H9 (cell line): ENCODE results near the gene XPC. TPM values are rescaled to one million over a fixed set of nuclear protein-coding genes. Genes with fewer than 3 reads are reported as not detected.

Experiments
- DNase-seq: peaks from one replicate; pipeline ENCODE4 v3.0.0-alpha.2; 2017
- H2AFZ ChIP-seq: one replicate; pipeline ENCODE4 v1.6.1; 2013; ENCODE audit warnings: mild to moderate bottlenecking, low read length, control low read depth, moderate library complexity
- H2AK5ac ChIP-seq: 2 replicates; pipeline ENCODE4 v1.6.1; 2013; ENCODE audit warnings: low read length, control low read depth, mixed read lengths; ENCODE audit not compliant: insufficient read length
- H2BK120ac ChIP-seq: one replicate; pipeline ENCODE4 v1.6.1; 2013; ENCODE audit warnings: low read depth, mild to moderate bottlenecking, low read length, control low read depth, inconsistent platforms; ENCODE audit not compliant: poor library complexity, severe bottlenecking
- H2BK12ac ChIP-seq: 2 replicates; pipeline ENCODE4 v1.6.1; 2013; ENCODE audit warnings: low read length, control low read depth, mixed read lengths, low read depth; ENCODE audit not compliant: insufficient read length
- H2BK15ac ChIP-seq: 2 replicates; pipeline ENCODE4 v1.6.1; 2013; ENCODE audit warnings: low read depth, low read length, control low read depth
- H2BK20ac ChIP-seq: one replicate; pipeline ENCODE4 v1.6.1; 2013; ENCODE audit warnings: low read depth, mild to moderate bottlenecking, low read length, control low read depth, inconsistent platforms; ENCODE audit not compliant: poor library complexity, severe bottlenecking
- H2BK5ac ChIP-seq: 2 replicates; pipeline ENCODE4 v1.6.1; 2013; ENCODE audit warnings: low read length, control low read depth, mixed read lengths; ENCODE audit not compliant: insufficient read length
- H3K14ac ChIP-seq: 2 replicates; pipeline ENCODE4 v1.6.1; 2013; ENCODE audit warnings: low read length, control low read depth; ENCODE audit not compliant: insufficient read depth
- H3K18ac ChIP-seq: 2 replicates; pipeline ENCODE4 v1.6.1; 2013; ENCODE audit warnings: low read depth, mild to moderate bottlenecking, mixed read lengths, low read length, control low read depth; ENCODE audit not compliant: insufficient read length
- H3K23ac ChIP-seq: 2 replicates; pipeline ENCODE4 v1.6.1; 2013; ENCODE audit warnings: low read length, control low read depth, mixed read lengths, low read depth; ENCODE audit not compliant: insufficient read length
- H3K23me2 ChIP-seq: 2 replicates; pipeline ENCODE4 v1.6.1; 2013; ENCODE audit warnings: low read depth, mild to moderate bottlenecking, mixed read lengths, low read length, control low read depth; ENCODE audit not compliant: insufficient read length, poor library complexity, severe bottlenecking
- H3K27ac ChIP-seq: 2 replicates; pipeline ENCODE4 v1.5.1; 2013; ENCODE audit warnings: low read length, control low read depth, mixed read lengths, low read depth; ENCODE audit not compliant: insufficient read length
- H3K27me3 ChIP-seq: 2 replicates; pipeline ENCODE4 v1.6.1; 2013; ENCODE audit warnings: low read length, control low read depth, inconsistent platforms; ENCODE audit not compliant: insufficient read depth
- H3K4ac ChIP-seq: 2 replicates; pipeline ENCODE4 v1.6.1; 2013; ENCODE audit warnings: low read depth, mild to moderate bottlenecking, control low read depth, inconsistent platforms, low read length, moderate library complexity
- H3K4me1 ChIP-seq: 2 replicates; pipeline ENCODE4 v1.6.1; 2013; ENCODE audit warnings: low read length, control low read depth, inconsistent platforms; ENCODE audit not compliant: insufficient read depth
- H3K4me2 ChIP-seq: 2 replicates; pipeline ENCODE4 v1.6.1; 2013; ENCODE audit warnings: low read length, control low read depth, mixed read lengths; ENCODE audit not compliant: insufficient read length, insufficient read depth
- H3K56ac ChIP-seq: 2 replicates; pipeline ENCODE4 v1.6.1; 2013; ENCODE audit warnings: low read depth, mild to moderate bottlenecking, mixed read lengths, low read length, control low read depth; ENCODE audit not compliant: insufficient read length
- H3K79me1 ChIP-seq: 2 replicates; pipeline ENCODE4 v1.6.1; 2013; ENCODE audit warnings: low read depth, mild to moderate bottlenecking, moderate library complexity, low read length, control low read depth, inconsistent platforms; ENCODE audit not compliant: insufficient read depth, poor library complexity, severe bottlenecking
- H3K79me2 ChIP-seq: 2 replicates; pipeline ENCODE4 v1.6.1; 2013; ENCODE audit warnings: low read length, control low read depth, inconsistent platforms; ENCODE audit not compliant: insufficient read depth
- H3K9ac ChIP-seq: 2 replicates; pipeline ENCODE4 v1.6.1; 2013; ENCODE audit warnings: low read length, control low read depth, mixed read lengths; ENCODE audit not compliant: insufficient read length; ENCODE audit errors: extremely low read depth
- H3K9me3 ChIP-seq: one replicate; pipeline ENCODE4 v1.6.1; 2013; ENCODE audit warnings: low read depth, low read length, inconsistent platforms; ENCODE audit not compliant: control insufficient read depth
- H3T11ph ChIP-seq: one replicate; pipeline ENCODE4 v1.6.1; 2013; ENCODE audit warnings: mild to moderate bottlenecking, low read length, control low read depth, inconsistent platforms
- H4K20me1 ChIP-seq: one replicate; pipeline ENCODE4 v1.6.1; 2013; ENCODE audit not compliant: control insufficient read depth, insufficient read length, insufficient read depth
- H4K5ac ChIP-seq: 2 replicates; pipeline ENCODE4 v1.6.1; 2013; ENCODE audit warnings: low read depth, mild to moderate bottlenecking, mixed read lengths, low read length, control low read depth; ENCODE audit not compliant: insufficient read length
- H4K8ac ChIP-seq: replicated peaks from 2 replicates; pipeline ENCODE4 v1.6.1; 2013; ENCODE audit warnings: low read length, control low read depth, mixed read lengths, low read depth; ENCODE audit not compliant: insufficient read length
- H4K91ac ChIP-seq: 2 replicates; pipeline ENCODE4 v1.6.1; 2013; ENCODE audit warnings: low read depth, mild to moderate bottlenecking, moderate library complexity, mixed read lengths, low read length, control low read depth; ENCODE audit not compliant: insufficient read length
- H3K27ac Mint-ChIP-seq, 3 experiments: 2 replicates in 2 of 3; 3 replicates in 1 of 3; pipeline ENCODE4 v1.8.0; 2020 to 2021; ENCODE audit warnings: mixed read lengths in 3 of 3, mild to moderate bottlenecking in 1 of 3, moderate library complexity in 1 of 3
- H3K27me3 Mint-ChIP-seq: 2 replicates; pipeline ENCODE4 v1.8.0; 2021; ENCODE audit warnings: low read depth, mild to moderate bottlenecking, moderate library complexity, mixed read lengths
- H3K36me3 Mint-ChIP-seq, 3 experiments: 2 replicates in 2 of 3; 3 replicates in 1 of 3; pipeline ENCODE4 v1.8.0; 2020 to 2021; ENCODE audit warnings: low read depth in 3 of 3, mixed read lengths in 3 of 3; ENCODE audit not compliant: insufficient read depth in 1 of 3
- H3K4me1 Mint-ChIP-seq, 2 experiments: 2 replicates each; pipeline ENCODE4 v1.8.0; 2020; ENCODE audit warnings: mixed read lengths in 2 of 2
- H3K4me3 Mint-ChIP-seq, 2 experiments: 2 replicates in 1 of 2; 3 replicates in 1 of 2; pipeline ENCODE4 v1.8.0; 2020 to 2021; ENCODE audit warnings: mild to moderate bottlenecking in 2 of 2, mixed read lengths in 2 of 2, moderate library complexity in 1 of 2
- H3K9me3 Mint-ChIP-seq, 2 experiments: 2 replicates in 1 of 2; 3 replicates in 1 of 2; pipeline ENCODE4 v1.8.0; 2020; ENCODE audit warnings: mild to moderate bottlenecking in 2 of 2, mixed read lengths in 2 of 2, moderate library complexity in 1 of 2
- CTCF ChIP-seq: fragments of 200-600 bp; sonication (generic); conservative IDR thresholded peaks from 3 replicates; pipeline ENCODE4 v1.8.0; 2021; ENCODE audit warnings: antibody characterized with exemption, mild to moderate bottlenecking
- WGBS: extraction: QIAGEN DNeasy Blood & Tissue Kit; methylation state at CpG from one replicate; pipeline ENCODE4 v1.1.7; 2013; ENCODE audit warnings: missing lambda C conversion rate, low lambda C conversion rate, mixed read lengths; ENCODE audit not compliant: insufficient read length; ENCODE audit errors: extremely low coverage; 5-methylcytosine and 5-hydroxymethylcytosine counted together
- total RNA-seq: library from RNA; stranded (reverse); gene quantifications from 2 replicates; pipeline ENCODE4 v1.2.1, GENCODE V29; 2021

The XPC gene
- total RNA-seq, 1 experiment from 2014 or later, result 30.3 TPM

GRCh38 chr3:14170531-14171159 lies 7.8 kb downstream of the XPC start:
- no peak overlapping the region for H4K8ac ChIP-seq
- Mint-ChIP-seq H3K36me3 (peaks cover 32 to 73% (median 62%) of the 10 kb centered on the region in 3 experiments; a peak in 6 of 7 replicates), H3K4me1 (peaks cover 0 to 8% of the 10 kb centered on the region in 2 experiments; a peak in 2 of 4 replicates), H3K27ac (no peak overlapping the region), H3K27me3 (no peaks in the 10 kb centered on the region), H3K4me3 (no peak overlapping the region), H3K9me3 (no peaks in the 10 kb centered on the region)
- no peaks in the 10 kb centered on the region for H4K20me1 ChIP-seq
- no CpG with 5 or more reads among the region's 2 CpGs for WGBS
- H3K79me1 ChIP-seq, result no peaks in the 10 kb centered on the region
- no peak overlapping the region for H3K14ac ChIP-seq
- H2AK5ac ChIP-seq, result no peak overlapping the region
- no peak overlapping the region for H4K91ac ChIP-seq
- H4K5ac ChIP-seq, result no peak overlapping the region
- H3K56ac ChIP-seq, result no peak overlapping the region
- no peak overlapping the region for H2BK20ac ChIP-seq
- no peak overlapping the region for H3T11ph ChIP-seq
- no peak overlapping the region for H3K4ac ChIP-seq
- H3K27ac ChIP-seq, result no peak overlapping the region
- peaks cover 2% of the 10 kb centered on the region; the same call in 1 of the 2 replicates for H3K79me2 ChIP-seq
- no peak overlapping the region for H3K23ac ChIP-seq
- no peak for TF ChIP-seq CTCF
- H2BK5ac ChIP-seq, result no peak overlapping the region
- no peak overlapping the region for H3K9ac ChIP-seq
- no peak overlapping the region for H3K4me2 ChIP-seq
- H2BK12ac ChIP-seq, result no peak overlapping the region
- no peak overlapping the region for H3K18ac ChIP-seq
- no peaks in the 10 kb centered on the region for H3K23me2 ChIP-seq
- H3K9me3 ChIP-seq, result no peaks in the 10 kb centered on the region
- H2BK120ac ChIP-seq, result no peak overlapping the region
- no peak overlapping the region for H2AFZ ChIP-seq
- H2BK15ac ChIP-seq, result no peak overlapping the region
- H3K4me1 ChIP-seq, result no peaks in the 10 kb centered on the region
- no peak for DNase-seq
- no peaks in the 10 kb centered on the region for H3K27me3 ChIP-seq
